Activated naive CD8-positive, alpha-beta T cell treated with anti-CD3 and anti-CD28 coated beads, Interleukin-2, amount 50 U/mL, for 24 hours (primary cell): ENCODE results near the gene TRRAP.

Experiments
- ATAC-seq: fragments of 150-1000 bp; cut with Tn5 transposase; one replicate; pipeline ENCODE4 v1.10.0; 2021
- DNase-seq: peaks from one replicate; pipeline ENCODE4 v3.0.0; 2021
- H3K27ac Mint-ChIP-seq: one replicate; pipeline ENCODE4 v1.8.0; 2021; ENCODE audit warnings: mild to moderate bottlenecking, mixed read lengths
- H3K27me3 Mint-ChIP-seq: one replicate; pipeline ENCODE4 v1.8.0; 2021; ENCODE audit warnings: mixed read lengths
- H3K36me3 Mint-ChIP-seq: one replicate; pipeline ENCODE4 v1.8.0; 2021; ENCODE audit warnings: low read depth, mixed read lengths
- H3K4me1 Mint-ChIP-seq: one replicate; pipeline ENCODE4 v1.8.0; 2021; ENCODE audit warnings: mixed read lengths
- H3K4me3 Mint-ChIP-seq: one replicate; pipeline ENCODE4 v1.8.0; 2021; ENCODE audit warnings: mild to moderate bottlenecking, moderate library complexity, mixed read lengths
- H3K9me3 Mint-ChIP-seq: one replicate; pipeline ENCODE4 v1.8.0; 2021; ENCODE audit warnings: mixed read lengths

Gene TRRAP

DNA sequence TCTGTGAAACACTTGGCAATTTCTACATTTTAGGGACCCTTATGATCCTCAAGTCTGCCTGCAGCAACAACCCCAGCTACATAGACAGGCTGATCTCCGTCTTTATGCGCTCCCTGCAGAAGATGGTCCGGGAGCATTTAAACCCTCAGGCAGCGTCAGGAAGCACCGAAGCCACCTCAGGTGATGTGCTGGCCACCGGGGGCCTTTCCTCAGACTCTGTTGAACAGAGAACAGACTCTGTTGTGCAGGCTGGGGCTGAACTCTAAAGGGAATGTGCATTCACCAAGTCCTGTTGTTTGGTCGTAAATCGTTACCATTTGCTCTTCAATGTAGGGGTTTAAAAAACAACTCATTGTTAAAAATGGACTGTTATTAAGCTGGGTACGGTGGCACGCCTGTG, 86.3 kb downstream of the TRRAP start:
- Mint-ChIP-seq H3K4me1 (no peaks in the 10 kb centered on the region), H3K36me3 (peaks cover 72% of the 10 kb centered on the region), H3K27ac (no peak overlapping the region), H3K4me3 (no peak overlapping the region), H3K9me3 (no peaks in the 10 kb centered on the region), H3K27me3 (no peaks in the 10 kb centered on the region)
- DNase-seq (no peak), ATAC-seq (no peak)

DNA sequence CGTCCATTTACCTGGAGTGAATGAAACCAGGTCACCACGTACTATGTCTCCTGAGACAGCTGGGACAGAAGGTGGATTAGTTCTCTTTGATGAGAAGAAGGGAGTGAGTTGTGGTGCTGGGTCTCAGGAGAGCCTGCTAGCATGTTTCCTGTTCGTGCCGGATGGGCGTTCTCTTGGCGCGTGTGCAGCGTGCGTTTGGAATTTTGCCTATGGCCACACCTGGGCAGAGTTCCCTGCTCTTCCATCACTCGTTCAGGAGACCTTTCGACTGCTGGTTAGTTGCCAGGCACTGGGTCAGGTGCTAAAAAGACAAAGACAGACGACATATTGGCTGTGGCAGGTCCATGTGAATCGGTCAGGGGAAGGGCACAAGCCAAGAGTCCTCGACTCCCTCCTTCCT, 90.3 kb downstream of the TRRAP start:
- no peak overlapping the region for H3K27ac Mint-ChIP-seq
- ATAC-seq = no peak
- H3K4me1 Mint-ChIP-seq = no peaks in the 10 kb centered on the region
- H3K36me3 Mint-ChIP-seq = peaks cover 73% of the 10 kb centered on the region
- H3K9me3 Mint-ChIP-seq = no peaks in the 10 kb centered on the region
- no peak overlapping the region for H3K4me3 Mint-ChIP-seq
- H3K27me3 Mint-ChIP-seq = no peaks in the 10 kb centered on the region
- DNase-seq = no peak

DNA sequence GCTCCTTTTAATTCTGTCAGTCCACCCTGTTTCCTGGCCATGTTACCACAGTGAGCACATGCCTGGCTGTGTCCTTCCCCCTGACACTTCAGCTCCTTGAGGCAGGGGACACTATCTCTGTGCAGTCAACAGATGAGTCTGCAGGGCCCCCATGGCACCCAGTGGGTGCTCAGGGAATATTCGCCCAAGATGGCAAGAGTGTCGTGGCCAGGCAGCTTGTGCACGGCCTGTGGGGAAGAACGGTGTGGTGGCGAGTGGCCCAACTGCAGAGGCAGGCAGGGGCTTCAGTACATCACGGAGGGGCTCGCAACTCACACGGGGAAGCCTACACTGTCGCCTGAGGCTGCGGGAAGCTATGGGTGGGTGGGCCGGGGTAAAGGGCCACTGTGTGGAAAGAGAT, 91.1 kb downstream of the TRRAP start:
- no peak overlapping the region for H3K27ac Mint-ChIP-seq
- DNase-seq (no peak), ATAC-seq (no peak)
- no peaks in the 10 kb centered on the region for H3K27me3 Mint-ChIP-seq
- no peaks in the 10 kb centered on the region for H3K9me3 Mint-ChIP-seq
- no peak overlapping the region for H3K4me3 Mint-ChIP-seq
- H3K4me1 Mint-ChIP-seq = no peaks in the 10 kb centered on the region
- H3K36me3 Mint-ChIP-seq = peaks cover 77% of the 10 kb centered on the region

DNA sequence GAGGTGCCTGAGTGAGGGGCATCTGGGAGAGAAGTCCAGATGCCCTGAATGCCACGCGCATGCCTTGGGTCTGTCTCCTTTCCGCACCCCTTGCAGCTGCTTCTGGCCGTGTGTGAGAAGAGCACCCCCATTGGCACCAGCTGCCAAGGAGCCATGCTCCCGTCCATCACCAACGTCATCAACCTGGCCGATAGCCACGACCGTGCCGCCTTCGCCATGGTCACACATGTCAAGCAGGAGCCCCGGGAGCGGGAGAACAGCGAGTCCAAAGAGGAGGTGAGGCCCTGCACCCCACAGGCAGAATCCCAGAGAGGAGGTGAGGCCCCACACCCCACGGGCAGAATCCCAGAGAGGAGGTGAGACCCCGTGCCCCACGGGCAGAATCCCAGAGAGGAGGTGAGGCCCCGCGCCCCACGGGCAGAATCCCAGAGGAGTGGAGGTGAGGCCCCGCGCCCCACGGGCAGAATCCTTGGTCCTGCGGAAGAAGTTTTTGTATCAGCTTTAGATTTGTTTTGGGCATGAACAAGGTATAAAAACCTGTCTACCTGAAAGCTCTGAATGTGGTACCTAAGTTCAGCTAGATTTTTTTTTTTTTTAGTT, 91.8 kb downstream of the TRRAP start:
- Mint-ChIP-seq H3K9me3 (no peaks in the 10 kb centered on the region), H3K27ac (no peak overlapping the region), H3K27me3 (no peaks in the 10 kb centered on the region), H3K4me3 (no peak overlapping the region), H3K4me1 (no peaks in the 10 kb centered on the region), H3K36me3 (peaks cover 76% of the 10 kb centered on the region)
- ATAC-seq (no peak), DNase-seq (no peak)

DNA sequence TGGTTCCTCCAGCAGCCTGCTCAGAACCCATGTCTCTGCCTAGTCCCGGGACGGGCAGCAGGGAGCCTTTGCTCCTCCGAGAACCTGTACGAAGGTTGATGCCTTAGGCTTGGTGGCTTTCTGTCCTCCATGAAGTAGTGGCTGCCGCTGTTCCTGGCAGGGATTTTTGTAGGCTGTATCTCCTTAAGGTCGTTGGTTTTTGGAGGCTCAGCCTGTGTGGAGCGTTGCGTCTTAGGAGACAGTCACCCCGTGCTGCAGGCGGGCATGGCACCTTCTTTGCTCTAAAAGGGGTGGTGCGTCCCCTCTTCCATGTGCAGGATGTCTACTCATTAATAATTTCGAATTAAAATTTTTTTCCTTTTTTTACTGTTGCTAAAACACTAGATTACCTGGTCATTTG, 92.5 kb downstream of the TRRAP start:
- Mint-ChIP-seq H3K4me1 (no peaks in the 10 kb centered on the region), H3K4me3 (no peak overlapping the region), H3K9me3 (no peaks in the 10 kb centered on the region), H3K27me3 (no peaks in the 10 kb centered on the region), H3K36me3 (peaks cover 78% of the 10 kb centered on the region), H3K27ac (no peak overlapping the region)
- ATAC-seq = no peak
- no peak for DNase-seq

DNA sequence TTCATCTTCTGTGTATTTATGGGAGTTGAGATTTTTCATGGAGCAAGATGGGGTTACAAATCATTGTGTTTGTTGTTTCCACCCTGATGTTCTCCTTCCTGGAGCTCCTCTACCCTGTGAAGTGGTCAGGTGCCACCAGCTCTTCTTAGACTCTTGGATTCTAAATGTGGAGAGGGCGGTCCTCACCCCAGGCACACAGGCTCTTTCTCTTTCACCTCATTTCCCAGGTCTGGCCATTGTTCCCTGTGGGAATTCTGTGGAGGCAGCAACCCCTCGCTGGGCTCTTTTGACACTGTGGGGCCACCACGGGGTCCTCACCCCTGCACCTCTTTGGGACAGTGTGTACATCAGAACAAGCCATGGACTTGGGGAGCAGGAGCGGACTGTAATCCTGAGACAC, 95.9 kb downstream of the TRRAP start:
- no peaks in the 10 kb centered on the region for H3K9me3 Mint-ChIP-seq
- no peak overlapping the region for H3K27ac Mint-ChIP-seq
- no peaks in the 10 kb centered on the region for H3K4me1 Mint-ChIP-seq
- H3K4me3 Mint-ChIP-seq = no peak overlapping the region
- no peaks in the 10 kb centered on the region for H3K27me3 Mint-ChIP-seq
- DNase-seq (no peak), ATAC-seq (no peak)
- peaks cover 75% of the 10 kb centered on the region for H3K36me3 Mint-ChIP-seq

DNA sequence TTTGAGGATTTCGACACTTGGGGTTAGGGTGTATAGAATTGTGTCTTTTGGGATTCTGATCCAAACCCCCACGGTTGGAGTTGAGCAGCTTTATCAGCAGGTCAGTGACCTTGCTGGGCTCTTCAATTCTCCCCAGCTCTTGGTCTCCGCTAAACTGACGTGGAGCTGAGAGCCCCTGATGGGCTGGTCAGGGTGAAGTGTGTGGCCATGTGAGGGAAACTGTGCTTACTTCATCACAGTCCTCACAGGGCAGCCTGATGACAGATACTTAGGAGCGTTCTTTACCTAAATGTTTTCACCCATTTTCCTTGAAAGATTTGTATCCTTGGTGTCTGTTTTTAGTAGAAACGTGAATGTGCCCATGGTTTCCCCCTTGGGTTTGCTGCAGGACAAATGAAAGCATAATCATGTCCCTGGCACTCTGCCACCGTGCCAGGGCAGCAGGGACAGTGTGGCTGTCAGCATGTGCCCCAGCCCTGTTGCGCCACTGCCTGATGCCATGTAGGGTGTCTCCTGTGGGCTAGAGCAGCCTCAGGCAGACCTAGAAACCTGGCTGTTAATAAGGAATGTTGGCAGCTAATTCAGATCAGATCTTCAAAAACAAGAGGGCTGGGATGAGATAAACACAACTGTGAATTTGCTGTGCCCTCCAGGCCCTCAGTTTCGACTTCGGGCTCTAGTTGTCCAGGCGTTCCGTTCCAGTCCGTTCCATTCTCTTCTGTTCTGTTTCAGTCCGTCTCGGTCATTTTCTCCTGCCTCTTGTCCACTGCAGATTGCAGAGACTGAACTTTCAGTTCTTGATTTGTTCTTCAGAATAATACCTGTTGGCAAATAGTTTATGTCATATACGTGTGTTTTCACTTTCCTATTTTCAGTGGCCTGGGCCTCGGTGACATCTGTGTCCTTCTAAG, 96.8 kb downstream of the TRRAP start:
- no peaks in the 10 kb centered on the region for H3K9me3 Mint-ChIP-seq
- no peaks in the 10 kb centered on the region for H3K4me1 Mint-ChIP-seq
- no peak for ATAC-seq
- H3K27me3 Mint-ChIP-seq = no peaks in the 10 kb centered on the region
- no peak overlapping the region for H3K4me3 Mint-ChIP-seq
- no peak overlapping the region for H3K27ac Mint-ChIP-seq
- peaks cover 78% of the 10 kb centered on the region for H3K36me3 Mint-ChIP-seq
- no peak for DNase-seq

DNA sequence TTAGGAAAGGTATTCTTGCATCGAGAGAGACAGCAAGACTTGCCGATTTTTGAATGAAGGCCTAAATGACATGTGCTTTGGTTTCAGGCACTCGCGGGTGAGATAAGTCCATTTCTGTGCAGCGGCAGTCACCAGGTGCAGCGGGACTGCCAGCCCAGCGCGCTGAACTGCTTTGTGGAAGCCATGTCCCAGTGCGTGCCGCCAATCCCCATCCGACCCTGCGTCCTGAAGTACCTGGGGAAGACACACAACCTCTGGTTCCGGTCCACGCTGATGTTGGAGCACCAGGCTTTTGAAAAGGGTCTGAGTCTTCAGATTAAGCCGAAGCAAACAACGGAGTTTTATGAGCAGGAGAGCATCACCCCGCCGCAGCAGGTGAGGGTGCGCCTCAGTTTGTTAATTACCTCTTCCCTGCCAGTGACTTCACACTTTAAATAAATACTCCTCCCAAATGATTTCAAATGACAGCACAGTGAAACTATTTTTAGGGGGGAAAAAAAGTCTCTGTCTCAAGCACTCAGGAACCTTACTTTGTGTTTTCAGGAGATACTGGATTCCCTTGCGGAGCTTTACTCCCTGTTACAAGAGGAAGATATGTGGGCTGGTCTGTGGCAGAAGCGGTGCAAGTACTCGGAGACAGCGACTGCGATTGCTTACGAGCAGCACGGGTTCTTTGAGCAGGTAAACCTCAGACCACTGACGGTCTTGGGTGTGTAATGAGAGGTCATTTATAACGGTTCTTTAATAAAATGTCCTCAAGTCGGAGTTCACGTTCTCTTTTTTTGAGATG, 98.3 kb downstream of the TRRAP start:
- H3K27me3 Mint-ChIP-seq = no peaks in the 10 kb centered on the region
- ATAC-seq = no peak
- H3K36me3 Mint-ChIP-seq = peaks cover 77% of the 10 kb centered on the region
- no peaks in the 10 kb centered on the region for H3K9me3 Mint-ChIP-seq
- H3K4me3 Mint-ChIP-seq = no peak overlapping the region
- no peak overlapping the region for H3K27ac Mint-ChIP-seq
- DNase-seq = no peak
- H3K4me1 Mint-ChIP-seq = no peaks in the 10 kb centered on the region

DNA sequence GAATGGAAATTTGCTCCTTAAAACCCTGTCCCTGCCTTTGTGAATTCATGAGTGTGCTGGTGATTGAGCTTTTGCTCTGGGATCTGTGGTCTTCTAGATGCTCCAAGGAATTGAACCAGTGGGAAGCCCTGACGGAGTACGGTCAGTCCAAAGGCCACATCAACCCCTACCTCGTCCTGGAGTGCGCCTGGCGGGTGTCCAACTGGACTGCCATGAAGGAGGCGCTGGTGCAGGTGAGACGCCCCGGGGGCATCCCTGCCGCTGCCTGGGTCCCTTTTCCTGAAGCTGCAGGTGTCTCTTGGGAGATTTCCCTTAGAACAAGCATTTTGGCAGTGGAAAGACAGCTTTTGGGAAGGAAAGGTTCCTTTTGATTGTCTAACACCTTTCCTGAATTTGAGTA, 100.3 kb downstream of the TRRAP start:
- Mint-ChIP-seq H3K9me3 (no peaks in the 10 kb centered on the region), H3K4me1 (no peaks in the 10 kb centered on the region), H3K36me3 (peaks cover 75% of the 10 kb centered on the region), H3K27me3 (no peaks in the 10 kb centered on the region), H3K4me3 (no peak overlapping the region), H3K27ac (no peak overlapping the region)
- DNase-seq (no peak), ATAC-seq (no peak)

DNA sequence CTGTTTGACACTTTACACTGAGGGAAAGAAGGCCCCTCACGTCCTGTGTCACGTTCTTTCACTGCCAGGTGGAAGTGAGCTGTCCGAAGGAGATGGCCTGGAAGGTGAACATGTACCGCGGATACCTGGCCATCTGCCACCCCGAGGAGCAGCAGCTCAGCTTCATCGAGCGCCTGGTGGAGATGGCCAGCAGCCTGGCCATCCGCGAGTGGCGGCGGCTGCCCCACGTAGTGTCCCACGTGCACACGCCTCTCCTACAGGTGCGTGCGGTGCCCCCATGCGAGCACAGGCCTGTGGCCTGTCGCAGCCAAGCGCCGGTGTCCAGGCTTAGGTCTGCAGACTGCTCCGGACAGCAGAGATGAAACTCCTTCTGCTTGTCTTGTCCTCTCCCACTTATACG, 103.4 kb downstream of the TRRAP start:
- H3K4me3 Mint-ChIP-seq = no peak overlapping the region
- H3K4me1 Mint-ChIP-seq = no peaks in the 10 kb centered on the region
- H3K27ac Mint-ChIP-seq = no peak overlapping the region
- H3K27me3 Mint-ChIP-seq = no peaks in the 10 kb centered on the region
- H3K36me3 Mint-ChIP-seq = peaks cover 76% of the 10 kb centered on the region
- no peak for DNase-seq
- H3K9me3 Mint-ChIP-seq = peaks cover 10% of the 10 kb centered on the region
- no peak for ATAC-seq

DNA sequence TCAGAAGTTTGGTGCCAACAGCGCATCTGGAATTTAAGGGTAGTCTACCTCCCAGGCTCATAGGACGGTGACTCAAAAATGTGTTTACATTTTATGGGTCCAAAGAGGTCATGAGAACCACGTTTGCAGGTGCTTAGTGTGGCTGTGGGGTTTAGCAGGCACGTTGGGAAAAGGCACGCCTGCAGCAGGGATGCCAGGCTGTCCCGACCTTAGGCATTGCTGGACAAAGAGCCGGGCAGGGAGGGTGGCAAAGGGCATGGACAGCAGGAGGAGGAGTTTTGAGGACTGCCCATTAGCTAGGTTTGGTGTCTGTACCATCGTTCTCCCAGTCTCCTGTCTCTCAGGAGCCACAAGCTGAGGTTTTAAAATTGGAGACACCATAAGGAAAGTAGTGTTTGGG, 104.4 kb downstream of the TRRAP start:
- H3K27me3 Mint-ChIP-seq = no peaks in the 10 kb centered on the region
- H3K36me3 Mint-ChIP-seq = peaks cover 78% of the 10 kb centered on the region
- peaks cover 10% of the 10 kb centered on the region for H3K9me3 Mint-ChIP-seq
- DNase-seq (no peak), ATAC-seq (no peak)
- peaks cover 7% of the 10 kb centered on the region for H3K4me1 Mint-ChIP-seq
- H3K27ac Mint-ChIP-seq = no peak overlapping the region
- no peak overlapping the region for H3K4me3 Mint-ChIP-seq

DNA sequence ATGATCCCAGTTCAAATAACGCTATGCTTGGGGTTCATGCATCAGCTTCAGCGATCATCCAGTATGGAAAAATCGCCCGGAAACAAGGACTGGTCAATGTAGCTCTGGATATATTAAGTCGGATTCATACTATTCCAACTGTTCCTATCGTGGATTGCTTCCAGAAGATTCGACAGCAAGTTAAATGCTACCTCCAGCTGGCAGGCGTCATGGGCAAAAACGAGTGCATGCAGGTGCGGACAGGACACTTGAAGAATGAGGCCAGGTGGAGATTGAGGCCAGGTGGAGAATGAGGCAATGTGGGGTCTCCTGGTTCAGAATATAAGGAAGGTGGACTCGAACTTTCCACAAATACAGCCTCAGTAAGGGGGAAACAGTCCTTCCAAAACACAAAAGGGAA, 105.8 kb downstream of the TRRAP start:
- no peak overlapping the region for H3K27ac Mint-ChIP-seq
- no peak overlapping the region for H3K4me3 Mint-ChIP-seq
- DNase-seq (no peak), ATAC-seq (no peak)
- no peaks in the 10 kb centered on the region for H3K27me3 Mint-ChIP-seq
- peaks cover 10% of the 10 kb centered on the region for H3K9me3 Mint-ChIP-seq
- H3K36me3 Mint-ChIP-seq = peaks cover 86% of the 10 kb centered on the region
- H3K4me1 Mint-ChIP-seq = peaks cover 22% of the 10 kb centered on the region

DNA sequence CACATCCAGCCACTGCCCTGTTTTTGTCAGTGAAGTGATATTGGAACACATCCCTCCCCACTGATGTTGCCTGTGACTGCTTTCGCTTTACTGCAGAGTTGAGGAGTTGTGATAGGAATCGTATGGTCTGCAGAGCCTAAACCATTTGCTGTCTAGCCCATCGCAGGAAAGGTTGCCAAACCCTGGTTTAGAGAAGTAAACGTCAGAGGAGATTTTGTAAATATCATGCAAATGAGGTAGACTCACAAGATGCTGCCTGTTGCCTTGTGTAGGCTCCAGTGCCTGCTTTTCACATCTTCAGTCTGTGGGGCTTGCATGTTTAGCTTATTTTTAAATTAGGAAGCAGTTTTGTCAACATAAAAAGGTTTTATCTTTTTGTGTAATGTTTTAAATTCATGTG, 107.1 kb downstream of the TRRAP start:
- H3K4me1 Mint-ChIP-seq = peaks cover 27% of the 10 kb centered on the region
- H3K36me3 Mint-ChIP-seq = peaks cover 83% of the 10 kb centered on the region
- ATAC-seq (no peak), DNase-seq (no peak)
- H3K9me3 Mint-ChIP-seq = peaks cover 10% of the 10 kb centered on the region
- no peak overlapping the region for H3K27ac Mint-ChIP-seq
- no peaks in the 10 kb centered on the region for H3K27me3 Mint-ChIP-seq
- no peak overlapping the region for H3K4me3 Mint-ChIP-seq

DNA sequence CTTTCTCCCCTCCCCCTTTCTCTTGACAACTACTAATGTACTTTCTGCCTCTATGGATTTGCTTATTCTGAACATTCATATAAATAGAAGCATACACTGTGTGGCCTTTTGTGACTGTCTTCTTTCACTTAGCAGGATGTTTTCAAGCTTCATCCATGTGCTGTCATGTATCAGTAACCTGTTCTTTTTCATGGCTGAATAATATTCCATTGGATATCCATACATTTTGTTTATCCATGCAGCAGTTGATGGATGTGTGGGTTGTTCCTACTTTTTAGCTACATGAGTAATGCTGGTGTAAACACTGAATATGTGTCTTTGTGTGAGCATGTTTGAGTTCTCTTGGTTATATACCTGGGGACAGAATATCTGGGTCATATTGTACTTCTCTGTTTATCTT, 107.6 kb downstream of the TRRAP start:
- peaks cover 81% of the 10 kb centered on the region for H3K36me3 Mint-ChIP-seq
- H3K4me3 Mint-ChIP-seq = no peak overlapping the region
- DNase-seq (no peak), ATAC-seq (no peak)
- H3K4me1 Mint-ChIP-seq = peaks cover 27% of the 10 kb centered on the region
- H3K27ac Mint-ChIP-seq = no peak overlapping the region
- H3K9me3 Mint-ChIP-seq = peaks cover 10% of the 10 kb centered on the region
- no peaks in the 10 kb centered on the region for H3K27me3 Mint-ChIP-seq

DNA sequence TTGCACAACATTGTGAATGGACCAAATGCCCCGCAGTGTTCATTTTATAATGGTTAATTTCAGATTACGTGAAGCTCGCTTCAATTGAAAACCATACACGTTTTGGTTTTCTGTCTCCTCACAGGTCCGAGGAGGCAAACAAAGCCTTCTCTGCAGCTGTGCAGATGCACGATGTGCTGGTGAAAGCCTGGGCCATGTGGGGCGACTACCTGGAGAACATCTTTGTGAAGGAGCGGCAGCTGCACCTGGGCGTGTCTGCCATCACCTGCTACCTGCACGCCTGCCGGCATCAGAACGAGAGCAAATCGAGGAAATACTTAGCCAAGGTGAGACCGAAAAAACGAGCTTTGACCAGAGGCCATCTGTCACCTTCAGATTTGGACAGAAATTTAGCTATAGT, 110.3 kb downstream of the TRRAP start:
- no peak for DNase-seq
- Mint-ChIP-seq H3K36me3 (peaks cover 83% of the 10 kb centered on the region), H3K9me3 (peaks cover 10% of the 10 kb centered on the region), H3K4me3 (no peak overlapping the region), H3K4me1 (peaks cover 27% of the 10 kb centered on the region), H3K27me3 (no peaks in the 10 kb centered on the region), H3K27ac (peak overlapping the region; percentile 59)
- ATAC-seq = no peak
